Tibial nerve (tissue), 4 donors: ENCODE results near the gene GABRG3. TPM values are rescaled to one million over a fixed set of nuclear protein-coding genes. Genes with fewer than 3 reads are reported as not detected.

Source experiments
- DNase-seq, 2 donors: peaks; one replicate each; pipeline ENCODE4 v3.0.0-alpha.2; 2019; ENCODE audit warnings: low spot score in 2 of 2
- H3K27ac ChIP-seq, 4 donors: fragments of 200-600 bp; sonication (generic) in 3 of 4; one replicate each; pipeline ENCODE4 v1.5.1; 2017 to 2019; ENCODE audit warnings: mild to moderate bottlenecking in 1 of 4
- H3K27me3 ChIP-seq, 2 donors: fragments of 200-600 bp; sonication (generic) in 1 of 2; one replicate each; pipeline versions ENCODE4 v1.5.1 to v1.6.0; 2017 to 2019
- H3K36me3 ChIP-seq, 3 donors: fragments of 200-600 bp; sonication (generic); one replicate each; pipeline ENCODE4 v1.5.1; 2018 to 2019
- H3K4me1 ChIP-seq, 4 donors: fragments of 200-600 bp; sonication (generic) in 3 of 4; one replicate each; pipeline ENCODE4 v1.5.1; 2017 to 2019
- H3K4me3 ChIP-seq, 4 donors: fragments of 200-600 bp; sonication (generic) in 3 of 4; one replicate each; pipeline ENCODE4 v1.5.1; 2017 to 2019; ENCODE audit warnings: mild to moderate bottlenecking in 1 of 4, moderate library complexity in 1 of 4
- H3K9me3 ChIP-seq, 4 donors: fragments of 200-600 bp; sonication (generic) in 3 of 4; one replicate each; pipeline ENCODE4 v1.5.1; 2017 to 2019
- CTCF ChIP-seq, 5 experiments: fragments of 200-600 bp in 3 of 5; fragments of 450-650 bp in 2 of 5; sonication (generic) in 3 of 5; IDR thresholded peaks; one replicate each; pipeline ENCODE4 v1.5.1; 2016 to 2019; ENCODE audit warnings: antibody characterized with exemption in 5 of 5, mild to moderate bottlenecking in 3 of 5, moderate library complexity in 2 of 5
- EP300 ChIP-seq, 2 donors: sonication (generic); formaldehyde crosslinking; IDR thresholded peaks; one replicate each; pipeline ENCODE4 v1.6.1; 2017; ENCODE audit warnings: antibody characterized with exemption in 2 of 2, mild to moderate bottlenecking in 1 of 2
- POLR2A ChIP-seq, 2 donors: fragments of 450-650 bp; IDR thresholded peaks; one replicate each; pipeline ENCODE4 v1.6.1; 2017; ENCODE audit warnings: antibody characterized with exemption in 2 of 2, mild to moderate bottlenecking in 2 of 2, moderate library complexity in 2 of 2
- WGBS, 2 donors: methylation state at CpG; one replicate each; pipeline ENCODE4 v1.1.5; 2018; 5-methylcytosine and 5-hydroxymethylcytosine counted together
- total RNA-seq, 4 donors: library from RNA; depleted of rRNA; stranded (reverse); fragments of >200 nt; gene quantifications; one replicate each; pipeline ENCODE4 v1.1.0, GENCODE V29; 2016

GABRG3 gene
- total RNA-seq, 4 donors from 2014 or later = not detected

GRCh38 chr15:27043770-27044169, 72.8 kb downstream of the GABRG3 start:
- Histone ChIP-seq H3K9me3 (no peaks in the 10 kb centered on the region), H3K36me3 (no peaks in the 10 kb centered on the region), H3K4me1 (no peaks in the 10 kb centered on the region), H3K27me3 (no peaks in the 10 kb centered on the region), H3K4me3 (no peak overlapping the region), H3K27ac (no peak overlapping the region)
- 69 to 74% methylated on average over 6 of the region's 6 CpGs for WGBS, 2 donors
- TF ChIP-seq POLR2A (IDR thresholded peaks at IDR 0.05) = no peak
- no peak for TF ChIP-seq EP300 (IDR thresholded peaks at IDR 0.05)
- TF ChIP-seq CTCF (IDR thresholded peaks at IDR 0.05) = no peak
- DNase-seq = no peak

GRCh38 chr15:27045796-27046195, 74.8 kb downstream of the GABRG3 start:
- Histone ChIP-seq H3K4me3 (no peak overlapping the region), H3K27ac (no peak overlapping the region), H3K4me1 (no peaks in the 10 kb centered on the region), H3K9me3 (no peaks in the 10 kb centered on the region), H3K36me3 (no peaks in the 10 kb centered on the region), H3K27me3 (no peaks in the 10 kb centered on the region)
- 92 to 94% methylated on average over 16 of the region's 16 CpGs for WGBS, 2 donors
- TF ChIP-seq CTCF (IDR thresholded peaks at IDR 0.05) (no peak), POLR2A (IDR thresholded peaks at IDR 0.05) (no peak), EP300 (IDR thresholded peaks at IDR 0.05) (no peak)
- no peak for DNase-seq

GRCh38 chr15:27046880-27047279, 75.9 kb downstream of the GABRG3 start:
- no peaks in the 10 kb centered on the region for H3K27me3 ChIP-seq
- no peaks in the 10 kb centered on the region for H3K36me3 ChIP-seq
- no peaks in the 10 kb centered on the region for H3K9me3 ChIP-seq
- TF ChIP-seq EP300 (IDR thresholded peaks at IDR 0.05) = no peak
- TF ChIP-seq POLR2A (IDR thresholded peaks at IDR 0.05) = no peak
- TF ChIP-seq CTCF (IDR thresholded peaks at IDR 0.05) = no peak
- DNase-seq = no peak
- H3K27ac ChIP-seq = no peak overlapping the region
- no peak overlapping the region for H3K4me3 ChIP-seq
- no peaks in the 10 kb centered on the region for H3K4me1 ChIP-seq
- 78 to 82% methylated on average over 3 of the region's 3 CpGs for WGBS, 2 donors

GRCh38 chr15:27050163-27050562, 79.2 kb downstream of the GABRG3 start:
- Histone ChIP-seq H3K9me3 (no peaks in the 10 kb centered on the region), H3K4me3 (no peak overlapping the region), H3K27ac (no peak overlapping the region), H3K4me1 (no peaks in the 10 kb centered on the region), H3K27me3 (no peaks in the 10 kb centered on the region), H3K36me3 (no peaks in the 10 kb centered on the region)
- WGBS, 2 donors = 41 to 54% methylated on average over 4 of the region's 4 CpGs
- no peak for DNase-seq
- TF ChIP-seq EP300 (IDR thresholded peaks at IDR 0.05) (no peak), CTCF (IDR thresholded peaks at IDR 0.05) (no peak), POLR2A (IDR thresholded peaks at IDR 0.05) (no peak)

- TF ChIP-seq EP300 (IDR thresholded peaks at IDR 0.05) (no peak), POLR2A (IDR thresholded peaks at IDR 0.05) (no peak), CTCF (IDR thresholded peaks at IDR 0.05) (no peak)
- WGBS, 2 donors = 73 to 82% methylated on average over 10 of the region's 10 CpGs
- no peak for DNase-seq
- H3K9me3 ChIP-seq = no peaks in the 10 kb centered on the region
- H3K36me3 ChIP-seq = no peaks in the 10 kb centered on the region
- no peaks in the 10 kb centered on the region for H3K4me1 ChIP-seq
- no peak overlapping the region for H3K4me3 ChIP-seq
- no peak overlapping the region for H3K27ac ChIP-seq
- H3K27me3 ChIP-seq = no peaks in the 10 kb centered on the region
These were observed 83.4 kb downstream of the GABRG3 start for GRCh38 chr15:27054426-27054825.
